IPS-15b (cell line): ENCODE measurements around the gene CCDC51.
A peak's percentile ranks its signal among the peaks of the same experiment; 100 is the strongest.

ENCODE experiments used
- H3K27me3 ChIP-seq: one replicate; pipeline ENCODE4 v1.6.1; 2013; ENCODE audit warnings: low read length; ENCODE audit not compliant: control insufficient read depth, insufficient read depth
- H3K36me3 ChIP-seq: one replicate; pipeline ENCODE4 v1.6.1; 2013; ENCODE audit warnings: low read length; ENCODE audit not compliant: control insufficient read depth, insufficient read depth
- H3K4me1 ChIP-seq: one replicate; pipeline ENCODE4 v1.6.1; 2013; ENCODE audit warnings: mild to moderate bottlenecking, low read length; ENCODE audit not compliant: control insufficient read depth, insufficient read depth
- H3K4me3 ChIP-seq: one replicate; pipeline ENCODE4 v1.5.1; 2013; ENCODE audit warnings: low read depth, low read length
- H3K9ac ChIP-seq: one replicate; pipeline ENCODE4 v1.6.1; 2013; ENCODE audit warnings: low read depth, mild to moderate bottlenecking, low read length
- H3K9me3 ChIP-seq: one replicate; pipeline ENCODE4 v1.6.1; 2013; ENCODE audit warnings: mild to moderate bottlenecking, low read length; ENCODE audit not compliant: control insufficient read depth, insufficient read depth

The CCDC51 gene

GRCh38 chr3:48472923-48473616 lies 33.2 kb upstream of the CCDC51 start:
- H3K9ac ChIP-seq: peak overlapping the region; percentile 70
- no peaks in the 10 kb centered on the region for H3K27me3 ChIP-seq
- H3K9me3 ChIP-seq: no peaks in the 10 kb centered on the region
- peaks cover 29% of the 10 kb centered on the region for H3K36me3 ChIP-seq
- H3K4me3 ChIP-seq: peak overlapping the region; percentile 81
- H3K4me1 ChIP-seq: peaks cover 16% of the 10 kb centered on the region

- Histone ChIP-seq H3K27me3 (no peaks in the 10 kb centered on the region), H3K4me1 (peaks cover 16% of the 10 kb centered on the region), H3K36me3 (peaks cover 29% of the 10 kb centered on the region), H3K9me3 (no peaks in the 10 kb centered on the region), H3K9ac (peak overlapping the region; percentile 70), H3K4me3 (peak overlapping the region; percentile 81)
These were observed 32.7 kb upstream of the CCDC51 start for GRCh38 chr3:48472673-48472922.

- Histone ChIP-seq H3K4me3 (no peak overlapping the region), H3K4me1 (peaks cover 15% of the 10 kb centered on the region), H3K27me3 (no peaks in the 10 kb centered on the region), H3K36me3 (peaks cover 40% of the 10 kb centered on the region), H3K9me3 (no peaks in the 10 kb centered on the region), H3K9ac (no peak overlapping the region)
These were observed 30.4 kb upstream of the CCDC51 start for GRCh38 chr3:48470286-48470685.

- Histone ChIP-seq H3K27me3 (no peaks in the 10 kb centered on the region), H3K9me3 (no peaks in the 10 kb centered on the region), H3K9ac (no peak overlapping the region), H3K36me3 (peaks cover 45% of the 10 kb centered on the region), H3K4me1 (peaks cover 9% of the 10 kb centered on the region), H3K4me3 (no peak overlapping the region)
These were observed 29.4 kb upstream of the CCDC51 start for GRCh38 chr3:48469046-48469915.

GRCh38 chr3:48468329-48468731 lies 28.4 kb upstream of the CCDC51 start:
- Histone ChIP-seq H3K4me1 (peaks cover 7% of the 10 kb centered on the region), H3K27me3 (no peaks in the 10 kb centered on the region), H3K36me3 (peaks cover 46% of the 10 kb centered on the region), H3K4me3 (no peak overlapping the region), H3K9ac (no peak overlapping the region), H3K9me3 (no peaks in the 10 kb centered on the region)

- peaks cover 46% of the 10 kb centered on the region for H3K36me3 ChIP-seq
- H3K27me3 ChIP-seq: no peaks in the 10 kb centered on the region
- H3K4me3 ChIP-seq: no peak overlapping the region
- H3K4me1 ChIP-seq: peaks cover 5% of the 10 kb centered on the region
- no peak overlapping the region for H3K9ac ChIP-seq
- H3K9me3 ChIP-seq: no peaks in the 10 kb centered on the region
These were observed 27.8 kb upstream of the CCDC51 start for GRCh38 chr3:48467473-48468267.

- H3K4me1 ChIP-seq: peaks cover 5% of the 10 kb centered on the region
- H3K27me3 ChIP-seq: no peaks in the 10 kb centered on the region
- no peak overlapping the region for H3K9ac ChIP-seq
- no peaks in the 10 kb centered on the region for H3K9me3 ChIP-seq
- peaks cover 46% of the 10 kb centered on the region for H3K36me3 ChIP-seq
- no peak overlapping the region for H3K4me3 ChIP-seq
These were observed 27.2 kb upstream of the CCDC51 start for GRCh38 chr3:48467110-48467454.

- peaks cover 5% of the 10 kb centered on the region for H3K4me1 ChIP-seq
- H3K36me3 ChIP-seq: peaks cover 46% of the 10 kb centered on the region
- no peaks in the 10 kb centered on the region for H3K9me3 ChIP-seq
- no peak overlapping the region for H3K4me3 ChIP-seq
- peak overlapping the region; percentile 37 for H3K9ac ChIP-seq
- no peaks in the 10 kb centered on the region for H3K27me3 ChIP-seq
These were observed 26.6 kb upstream of the CCDC51 start for GRCh38 chr3:48466386-48467109.

- H3K36me3 ChIP-seq: peaks cover 53% of the 10 kb centered on the region
- no peak overlapping the region for H3K4me3 ChIP-seq
- peaks cover 5% of the 10 kb centered on the region for H3K4me1 ChIP-seq
- peak overlapping the region; percentile 37 for H3K9ac ChIP-seq
- no peaks in the 10 kb centered on the region for H3K27me3 ChIP-seq
- H3K9me3 ChIP-seq: no peaks in the 10 kb centered on the region
These were observed 25.8 kb upstream of the CCDC51 start for GRCh38 chr3:48465531-48466378.

GRCh38 chr3:48465237-48465530 lies 25.3 kb upstream of the CCDC51 start:
- no peaks in the 10 kb centered on the region for H3K27me3 ChIP-seq
- peaks cover 54% of the 10 kb centered on the region for H3K36me3 ChIP-seq
- H3K9ac ChIP-seq: no peak overlapping the region
- H3K4me1 ChIP-seq: peaks cover 5% of the 10 kb centered on the region
- no peaks in the 10 kb centered on the region for H3K9me3 ChIP-seq
- no peak overlapping the region for H3K4me3 ChIP-seq

GRCh38 chr3:48464713-48465221 lies 24.8 kb upstream of the CCDC51 start:
- peaks cover 5% of the 10 kb centered on the region for H3K4me1 ChIP-seq
- H3K9ac ChIP-seq: no peak overlapping the region
- no peak overlapping the region for H3K4me3 ChIP-seq
- no peaks in the 10 kb centered on the region for H3K27me3 ChIP-seq
- H3K36me3 ChIP-seq: peaks cover 53% of the 10 kb centered on the region
- no peaks in the 10 kb centered on the region for H3K9me3 ChIP-seq
